ENCODE results near the gene AP5Z1. TPM values are rescaled to one million over a fixed set of nuclear protein-coding genes. Genes with fewer than 3 reads are reported as not detected.
A peak's percentile ranks its signal among the peaks of the same experiment; 100 is the strongest.

AP5Z1 gene
- total and polyA plus RNA-seq, 2 of the 4 experiments (the other 2 are of a cell fraction): 9.7 to 38.7 TPM

- TF ChIP-seq RAD21 (IDR thresholded peaks at IDR 0.05; ENCODE audit: low read length) (no peak), CTCF (conservative IDR thresholded peaks at IDR 0.05; ENCODE audit: low read depth, low read length) (peak; percentile 23; the same call in 1 of the 2 replicates)
- H3K4me3 ChIP-seq (ENCODE audit: insufficient read depth, low read depth, low read length): no peak overlapping the region
- H2AK9ac ChIP-seq (replicated peaks; ENCODE audit: low read depth, low read length, poor library complexity): peak overlapping the region; percentile 57
- H3K9ac ChIP-seq (ENCODE audit: low read depth, low read length): no peak overlapping the region
- peaks cover 65% of the 10 kb centered on the region for H3K36me3 ChIP-seq (ENCODE audit: control insufficient read depth, insufficient read depth, low read length)
- CTCF ChIA-PET: no interaction called here
- intact Hi-C loops (cut with micrococcal nuclease): no loop called here
- no peak overlapping the region for H4K91ac ChIP-seq (ENCODE audit: insufficient read depth, low read depth, low read length)
- H3K4me2 ChIP-seq (ENCODE audit: low read depth, low read length): no peak overlapping the region
- dilution Hi-C loops (cut with HindIII; ENCODE audit: low sequenced_read_pairs, unreplicated experiment): no loop called here
- ATAC-seq (ENCODE audit: low read depth) (no peak), DNase-seq (no peak)
- no peak overlapping the region for H3K18ac ChIP-seq (ENCODE audit: low read depth, low read length)
- no peaks in the 10 kb centered on the region for H3K9me3 ChIP-seq (ENCODE audit: control insufficient read depth, insufficient read depth, low read length)
- H3K56ac ChIP-seq (ENCODE audit: extremely low read depth, insufficient read depth, low read length): no peak overlapping the region
- WGBS, 2 experiments (ENCODE audit: extremely low coverage in 2 of 2, insufficient read length in 1 of 2): 95% methylated on average over 4 of the region's 23 CpGs; no CpG with 5 or more reads in 1 of the 2 experiments
- H2BK5ac ChIP-seq (ENCODE audit: low read depth, low read length, poor library complexity, severe bottlenecking): no peak overlapping the region
- H3K23ac ChIP-seq (ENCODE audit: low read depth, low read length): no peak overlapping the region
- H3K79me1 ChIP-seq (ENCODE audit: low read depth in 1 of 2, low read length in 2 of 2): peaks cover 10 to 45% of the 10 kb centered on the region in 2 experiments; a peak in 3 of 4 replicates
- H2AFZ ChIP-seq (replicated peaks; ENCODE audit: low read length, poor library complexity): no peak overlapping the region
- no peak overlapping the region for H3K14ac ChIP-seq (replicated peaks; ENCODE audit: low read depth, low read length)
- no peak overlapping the region for H4K8ac ChIP-seq (ENCODE audit: low read depth in 2 of 2, low read length in 2 of 2)
- in situ Hi-C loops (cut with MboI; ENCODE audit: low sequenced_read_pairs): loop anchor here (25.0 kb wide), 1 partner anchor 1904 kb away; no protein-coding TSS in a partner anchor
- no peaks in the 10 kb centered on the region for H3K9me1 ChIP-seq (ENCODE audit: insufficient read depth, low read length)
- no peak overlapping the region for H2BK20ac ChIP-seq (ENCODE audit: low read depth, low read length)
- H3K4ac ChIP-seq (ENCODE audit: low read depth, low read length): no peak overlapping the region
- no peaks in the 10 kb centered on the region for H3K27me3 ChIP-seq (ENCODE audit: control insufficient read depth, insufficient read depth, low read length)
- H4K5ac ChIP-seq (ENCODE audit: low read depth, low read length): no peak overlapping the region
- no peak overlapping the region for H3K27ac ChIP-seq (ENCODE audit: insufficient read depth, low read length)
- H4K20me1 ChIP-seq (ENCODE audit: insufficient read depth, low read length): peaks cover 15% of the 10 kb centered on the region
- H3K4me1 ChIP-seq (ENCODE audit: control insufficient read depth, insufficient read depth, low read length): no peaks in the 10 kb centered on the region
- no peak overlapping the region for H2BK120ac ChIP-seq (ENCODE audit: low read depth, low read length)
- POLR2A ChIA-PET (ENCODE audit: unreplicated experiment): no interaction called here
- H2AK5ac ChIP-seq (ENCODE audit: low read depth, low read length): no peak overlapping the region
- no peak overlapping the region for H2BK15ac ChIP-seq (ENCODE audit: low read depth, low read length)
- no TSS peak for BruUV-seq (replicated peaks)
These were observed 9.5 kb upstream of the AP5Z1 start for GRCh38 chr7:4765776-4766490.
